Ovary (tissue), 9 donors: ENCODE results near the gene JAKMIP3. TPM values are rescaled to one million over a fixed set of nuclear protein-coding genes. Genes with fewer than 3 reads are reported as not detected.

Experiments used
- DNase-seq, 5 donors: peaks; one replicate each; pipeline ENCODE4 v3.0.0-alpha.2; 2019 to 2020
- H3K27ac ChIP-seq, 2 donors: fragments of 200-600 bp; one replicate each; pipeline versions ENCODE4 v1.5.1 to v1.8.0; 2019 to 2022
- H3K27me3 ChIP-seq: fragments of 200-600 bp; one replicate; pipeline ENCODE4 v1.8.0; 2022
- H3K36me3 ChIP-seq: fragments of 200-600 bp; sonication (generic); one replicate; pipeline ENCODE4 v1.5.1; 2019
- H3K4me1 ChIP-seq: one replicate; pipeline ENCODE4 v1.8.1; 2013; ENCODE audit warnings: mild to moderate bottlenecking, moderate library complexity; ENCODE audit not compliant: insufficient read depth
- H3K4me3 ChIP-seq: fragments of 200-600 bp; sonication (generic); one replicate; pipeline ENCODE4 v1.5.1; 2017
- H3K9me3 ChIP-seq, 2 donors: fragments of 200-600 bp in 1 of 2; sonication (generic) in 1 of 2; one replicate each; pipeline versions ENCODE4 v1.5.1 to v1.8.1; 2013 to 2019; ENCODE audit warnings: mild to moderate bottlenecking in 1 of 2, moderate library complexity in 1 of 2
- CTCF ChIP-seq, 3 donors: fragments of 450-650 bp in 2 of 3; fragments of 200-600 bp in 1 of 3; IDR thresholded peaks; one replicate each; pipeline versions ENCODE4 v1.5.1 to v1.8.0; 2016 to 2022; ENCODE audit warnings: antibody characterized with exemption in 3 of 3, mild to moderate bottlenecking in 1 of 3
- EP300 ChIP-seq: sonication (generic); formaldehyde crosslinking; IDR thresholded peaks from one replicate; pipeline ENCODE4 v1.6.1; 2017; ENCODE audit warnings: antibody characterized with exemption
- POLR2A ChIP-seq: fragments of 450-650 bp; IDR thresholded peaks from one replicate; pipeline ENCODE4 v1.6.1; 2017; ENCODE audit warnings: antibody characterized with exemption, mild to moderate bottlenecking, moderate library complexity
- WGBS, 3 donors: extraction: QIAGEN DNeasy Blood & Tissue Kit in 1 of 3; methylation state at CpG; one replicate each; pipeline versions ENCODE4 v1.1.5 to v1.1.7; 2013 to 2017; 5-methylcytosine and 5-hydroxymethylcytosine counted together
- intact Hi-C, 4 donors: fragments of 100-400 bp; cut with DNase I; formaldehyde crosslinking; loops; one replicate each; pipeline versions ENCODE4 v1.11.0 to v1.15.1; 2022 to 2023
- polyA plus RNA-seq, 2 donors: library from polyadenylated mRNA; stranded (reverse); fragments of 200-250 nt in 1 of 2; fragments of 350-450 nt in 1 of 2; fragmentation: Illumina TruSeq in 1 of 2; extraction: RNeasy Lipid Tissue Mini Kit (QIAGEN cat#74804) in 1 of 2; gene quantifications; one replicate each; pipeline ENCODE4 v1.2.3, GENCODE V29; 2013 to 2014
- total RNA-seq, 7 donors: library from RNA; depleted of rRNA in 2 of 7; stranded (reverse); fragments of >200 nt in 2 of 7; fragmentation: NEBNext Ultra II Directional in 3 of 7; extraction: Animal tissue kit (Norgen Biotek cat#: 25700) in 3 of 7; gene quantifications; one replicate each; pipeline versions ENCODE4 v1.1.0 to v1.2.4, GENCODE V29; 2016 to 2023
- donor health status: DM: no; HTN: no; CAD: no; lungs with moderate emphysema.
- donor health status: DM: no; HTN: no; CAD: no.
- donor health status: Bipolar disorder and iron deficiency.
- donor health status: DM: yes; HTN: yes; CAD: no.
- donor health status: DM: no; HTN: no; CAD: no.
- donor health status: DM: yes; HTN: yes; CAD: no.

JAKMIP3 gene
- total and polyA plus RNA-seq, 9 donors, result 0.48 to 2.5 (median 1.5) TPM

GRCh38 chr10:132066186-132066585, 440 bp downstream of the JAKMIP3 start:
- TF ChIP-seq POLR2A (no peak), CTCF (IDR thresholded peaks at IDR 0.05) (no peak), EP300 (no peak)
- Histone ChIP-seq H3K27ac (peak overlapping the region; percentile 5 to 80), H3K27me3 (no peaks in the 10 kb centered on the region), H3K4me3 (peak overlapping the region; percentile 53), H3K9me3 (no peaks in the 10 kb centered on the region), H3K4me1 (peaks cover 1% of the 10 kb centered on the region), H3K36me3 (no peaks in the 10 kb centered on the region)
- intact Hi-C loops, result no loop called here
- no peak for DNase-seq
- 6 to 12% (median 7%) methylated on average over 15 of the region's 15 CpGs for WGBS, 3 donors

- Histone ChIP-seq H3K9me3 (no peaks in the 10 kb centered on the region), H3K27me3 (no peaks in the 10 kb centered on the region), H3K36me3 (no peaks in the 10 kb centered on the region), H3K4me1 (peaks cover 1% of the 10 kb centered on the region), H3K27ac (peak overlapping the region in 1 of 2 donors; percentile 80), H3K4me3 (no peak overlapping the region)
- TF ChIP-seq POLR2A (no peak), CTCF (IDR thresholded peaks at IDR 0.05) (no peak), EP300 (no peak)
- intact Hi-C loops, result no loop called here
- no peak for DNase-seq
- 60 to 80% (median 80%) methylated on average over 13 of the region's 13 CpGs for WGBS, 3 donors
Observed at GRCh38 chr10:132066812-132067211, 1.1 kb downstream of the JAKMIP3 start.

GRCh38 chr10:132068431-132069121, 2.8 kb downstream of the JAKMIP3 start:
- Histone ChIP-seq H3K9me3 (no peaks in the 10 kb centered on the region), H3K27me3 (no peaks in the 10 kb centered on the region), H3K27ac (no peak overlapping the region), H3K36me3 (no peaks in the 10 kb centered on the region), H3K4me3 (no peak overlapping the region), H3K4me1 (peaks cover 1% of the 10 kb centered on the region)
- no peak for DNase-seq
- TF ChIP-seq CTCF (IDR thresholded peaks at IDR 0.05) (no peak), EP300 (no peak), POLR2A (no peak)
- intact Hi-C loops, result no loop called here
- WGBS, 3 donors, result 95 to 96% (median 96%) methylated on average over 13 of the region's 13 CpGs

- intact Hi-C loops, result no loop called here
- WGBS, 3 donors, result 89 to 91% (median 90%) methylated on average over 8 of the region's 8 CpGs
- TF ChIP-seq EP300 (no peak), POLR2A (no peak), CTCF (IDR thresholded peaks at IDR 0.05) (no peak)
- Histone ChIP-seq H3K27ac (no peak overlapping the region), H3K9me3 (no peaks in the 10 kb centered on the region), H3K4me1 (peaks cover 1% of the 10 kb centered on the region), H3K4me3 (no peak overlapping the region), H3K27me3 (no peaks in the 10 kb centered on the region), H3K36me3 (no peaks in the 10 kb centered on the region)
- no peak for DNase-seq
Observed at GRCh38 chr10:132069122-132069848, 3.5 kb downstream of the JAKMIP3 start.
